Gastroesophageal sphincter (tissue), 2 donors: ENCODE measurements around the gene CLEC2D.

Experiments used
- EP300 ChIP-seq: sonication (generic); formaldehyde crosslinking; IDR thresholded peaks from one replicate; pipeline ENCODE4 v1.6.1; 2017; ENCODE audit warnings: antibody characterized with exemption, mild to moderate bottlenecking
- POLR2AphosphoS5 ChIP-seq: sonication (generic); formaldehyde crosslinking; IDR thresholded peaks from one replicate; pipeline ENCODE4 v1.6.1; 2017; ENCODE audit warnings: antibody characterized with exemption

DNA sequence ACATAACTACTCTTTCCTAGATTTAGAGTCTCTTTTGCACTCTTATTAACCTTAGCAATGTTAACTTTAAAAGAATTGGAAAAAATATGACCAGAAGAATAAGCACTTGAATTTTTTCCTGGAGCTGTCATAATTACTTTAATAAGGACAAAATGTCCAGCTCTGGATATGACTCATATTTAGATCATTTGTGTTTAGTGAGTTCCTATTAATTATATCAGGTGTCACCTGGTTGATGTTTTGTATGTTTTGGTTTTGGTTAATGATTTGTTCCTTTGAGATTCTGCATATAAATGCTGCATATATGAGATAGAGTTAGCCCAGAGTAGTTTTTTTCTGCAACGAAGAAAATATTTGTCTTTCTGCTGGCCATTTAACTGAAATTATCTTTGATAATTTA, 58.3 kb downstream of the CLEC2D start:
- TF ChIP-seq POLR2AphosphoS5 = no peak
- no peak for TF ChIP-seq EP300
